Anterior cingulate cortex (tissue), 58 donors: Measurements from ENCODE around the gene DDX39B.
"Not testable (repeated sequence)": the region's sequence is repeated elsewhere in the genome, so short reads cannot be mapped to it uniquely, and the experiment has no call there.

Experiments used
- DNase-seq, 58 donors: peaks; one replicate each; lab custom pipeline; 2025; lab: John Stamatoyannopoulos, UW

The DDX39B gene

DNA sequence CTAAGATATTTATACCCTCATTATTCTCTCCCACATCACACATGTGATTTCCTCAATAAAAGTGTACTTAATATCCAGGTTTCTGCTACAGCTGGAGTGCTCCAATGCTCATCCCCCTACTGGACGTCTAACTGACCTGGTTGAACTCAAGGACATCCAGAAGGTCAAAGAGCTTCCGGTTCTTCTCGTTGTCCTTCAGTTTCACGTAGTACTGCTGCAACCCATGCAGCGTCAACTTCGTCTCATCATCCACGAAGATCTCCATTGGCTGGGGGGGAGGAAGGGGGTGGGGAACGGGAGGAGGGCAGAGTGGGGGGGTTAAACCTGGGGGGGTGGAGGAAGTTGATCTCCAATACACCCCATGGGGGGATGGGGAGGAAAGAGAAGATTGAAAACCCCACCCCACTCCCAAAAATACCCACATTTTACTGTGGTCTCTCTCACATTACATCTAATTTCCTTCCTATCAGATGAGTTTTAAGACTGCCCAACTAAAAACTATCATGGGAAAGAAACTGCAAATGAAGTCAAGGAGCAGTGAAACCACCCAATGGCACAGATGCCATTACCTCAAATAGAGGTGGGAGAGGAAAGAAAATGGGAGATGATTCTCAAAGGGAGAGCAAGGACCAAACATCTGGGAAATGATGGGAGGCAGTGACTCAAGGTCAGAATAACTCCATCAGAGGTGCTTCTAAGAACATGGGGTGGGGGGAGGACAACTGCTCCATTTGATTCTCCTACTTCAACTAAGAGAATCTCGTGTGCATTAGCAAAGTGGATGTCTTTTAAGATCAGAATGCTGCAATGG is 9.0 kb downstream of the DDX39B start:
- DNase-seq = no peak

DNA sequence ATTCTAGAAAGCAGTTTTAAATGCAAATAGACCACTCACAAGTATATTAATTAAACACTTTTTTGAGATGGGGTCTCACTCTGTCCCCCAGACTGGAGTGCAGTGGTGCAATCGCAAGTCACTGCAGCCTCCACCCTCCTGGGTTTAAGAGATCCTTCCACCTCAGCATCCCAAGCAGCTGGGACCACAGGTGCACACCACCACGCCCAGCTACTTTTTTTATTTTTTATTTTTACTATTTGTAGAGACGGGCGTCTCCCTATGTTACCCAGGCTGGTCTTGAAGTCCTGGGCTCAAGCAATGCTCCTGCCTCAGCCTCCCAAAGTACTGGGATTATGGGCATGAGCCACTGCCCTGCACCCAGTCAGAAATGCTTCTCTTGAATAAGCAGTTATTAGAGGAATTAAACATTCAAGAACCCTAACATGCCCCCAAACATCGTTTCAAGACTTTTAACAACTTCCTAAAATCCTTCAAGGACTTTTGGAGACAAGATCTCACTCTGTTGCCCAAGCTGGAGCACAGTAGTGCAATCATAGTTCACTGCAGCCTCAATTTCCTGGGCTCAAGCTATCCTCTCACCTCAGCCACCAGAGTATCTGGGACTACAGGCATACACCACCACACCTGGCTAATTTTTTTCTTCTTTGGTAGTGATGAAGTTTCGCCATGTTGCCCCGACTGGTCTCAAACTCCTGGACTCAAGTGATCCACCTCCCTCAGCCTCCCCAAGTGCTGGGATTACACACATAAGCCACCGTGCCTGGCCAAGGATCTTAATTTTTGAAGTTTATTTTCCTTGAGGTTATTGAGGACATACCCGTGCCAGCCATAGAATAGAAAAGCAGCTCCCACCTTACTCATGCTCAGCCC is 9.8 kb downstream of the DDX39B start:
- no peak for DNase-seq

- DNase-seq = no peak
Measured at GRCh38 chr6:31531162-31531561, 10.6 kb downstream of the DDX39B start.

DNA sequence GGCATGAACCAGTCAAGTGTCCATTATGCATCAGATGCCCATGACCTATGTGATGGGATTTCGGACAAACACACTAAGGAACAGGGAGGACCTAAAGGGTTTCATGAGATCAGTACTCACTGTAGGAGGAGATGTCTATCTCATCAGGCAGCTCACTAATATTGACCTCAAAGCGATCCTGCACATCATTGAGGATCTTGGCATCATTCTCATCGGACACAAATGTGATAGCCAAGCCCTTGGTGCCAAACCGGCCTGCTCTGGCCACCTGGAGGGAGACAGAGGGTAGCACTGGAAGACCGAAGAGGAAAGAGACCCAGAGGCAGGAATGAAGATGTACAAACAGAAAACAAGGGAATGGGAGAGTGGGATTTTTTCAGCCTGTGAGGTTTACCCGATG is 11.1 kb downstream of the DDX39B start:
- no peak for DNase-seq

DNA sequence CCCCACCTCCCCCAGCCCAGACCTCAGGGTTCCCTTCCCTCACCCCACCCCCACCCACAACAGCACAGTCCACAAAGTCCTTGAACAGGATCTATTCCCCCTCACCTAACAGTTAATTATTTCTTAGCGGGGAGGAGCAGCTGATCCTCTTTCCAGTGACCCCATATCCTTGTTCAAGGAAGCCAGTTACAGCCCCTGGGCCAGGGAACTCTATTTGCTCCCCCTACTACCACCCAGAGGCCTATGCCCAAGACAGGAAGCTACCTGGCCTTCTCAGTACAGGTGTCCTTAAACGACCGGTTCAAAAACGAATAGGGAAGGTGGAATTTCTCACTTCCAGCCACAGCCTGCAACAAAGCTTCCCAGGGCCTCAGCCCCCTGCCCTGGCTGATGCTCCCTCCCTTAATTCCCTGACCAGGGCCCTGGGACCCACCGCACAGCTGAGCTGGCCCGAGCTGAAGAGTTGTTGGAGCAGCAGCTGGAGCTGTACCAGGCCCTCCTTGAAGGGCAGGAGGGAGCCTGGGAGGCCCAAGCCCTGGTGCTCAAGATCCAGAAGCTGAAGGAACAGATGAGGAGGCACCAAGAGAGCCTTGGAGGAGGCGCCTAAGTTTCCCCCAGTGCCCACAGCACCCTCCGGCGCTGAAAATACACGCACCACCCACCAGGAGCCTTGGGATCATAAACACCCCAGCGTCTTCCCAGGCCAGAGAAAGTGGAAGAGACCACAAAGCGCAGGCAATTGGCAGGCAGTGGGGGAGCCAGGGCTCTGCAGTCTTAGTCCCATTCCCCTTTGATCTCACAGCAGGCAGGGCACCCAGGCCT is 12.3 kb downstream of the DDX39B start:
- no peak for DNase-seq

GRCh38 chr6:31528821-31529328 is 12.9 kb downstream of the DDX39B start, which contains the start of gene MCCD1:
Gene MCCD1 (plus strand): TSS chr6:31528962. CDS start chr6:31529015, 53 bp downstream.
- no peak for DNase-seq

DNA sequence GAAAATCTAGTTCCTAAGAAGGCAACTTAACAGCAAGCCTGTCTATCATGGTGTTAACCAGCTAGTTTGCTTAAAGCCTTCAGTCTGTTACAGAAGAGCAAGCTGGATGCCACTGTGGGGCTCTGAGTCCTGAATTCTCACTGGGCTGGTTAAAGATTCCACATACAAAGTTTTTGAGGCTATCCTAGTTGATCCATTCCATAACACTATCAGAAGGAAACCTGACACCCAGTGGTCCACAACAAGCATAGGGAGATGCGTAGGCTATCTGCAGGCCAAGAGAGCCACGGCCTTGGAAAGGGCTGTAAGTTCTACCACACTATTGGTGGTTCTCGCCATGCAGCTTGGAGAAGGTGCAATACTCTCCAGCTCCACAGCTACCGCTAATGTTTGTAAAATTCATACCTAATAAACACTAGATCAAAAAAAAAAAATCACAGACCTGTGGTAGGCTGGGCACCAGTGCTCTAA is 13.5 kb downstream of the DDX39B start:
- DNase-seq = no peak

GRCh38 chr6:31525932-31526591 is 15.7 kb downstream of the DDX39B start:
- DNase-seq = no peak

GRCh38 chr6:31525553-31525931 is 16.3 kb downstream of the DDX39B start:
- no peak for DNase-seq

- no peak for DNase-seq
Measured at GRCh38 chr6:31521835-31522234, 20.0 kb downstream of the DDX39B start.

GRCh38 chr6:31513456-31514165 is 28.2 kb downstream of the DDX39B start:
- DNase-seq = no peak

DNA sequence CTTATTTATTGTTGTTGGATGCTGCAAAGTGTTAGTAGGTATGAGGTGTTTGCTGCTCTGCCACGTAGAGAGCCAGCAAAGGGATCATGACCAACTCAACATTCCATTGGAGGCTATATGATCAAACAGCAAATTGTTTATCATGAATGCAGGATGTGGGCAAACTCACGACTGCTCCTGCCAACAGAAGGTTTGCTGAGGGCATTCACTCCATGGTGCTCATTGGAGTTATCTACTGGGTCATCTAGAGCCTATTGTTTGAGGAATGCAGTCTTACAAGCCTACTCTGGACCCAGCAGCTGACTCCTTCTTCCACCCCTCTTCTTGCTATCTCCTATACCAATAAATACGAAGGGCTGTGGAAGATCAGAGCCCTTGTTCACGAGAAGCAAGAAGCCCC is 31.8 kb downstream of the DDX39B start:
- no peak for DNase-seq

- DNase-seq = not testable (repeated sequence)
Measured at GRCh38 chr6:31509036-31509435, 32.8 kb downstream of the DDX39B start.

- no peak for DNase-seq
Measured at GRCh38 chr6:31502586-31502985, 39.2 kb downstream of the DDX39B start.

- not testable (repeated sequence) for DNase-seq
Measured at GRCh38 chr6:31499648-31500047, 42.2 kb downstream of the DDX39B start.

GRCh38 chr6:31498748-31499147 is 43.1 kb downstream of the DDX39B start:
- no peak for DNase-seq

GRCh38 chr6:31497531-31498476 is 44.0 kb downstream of the DDX39B start, which contains the start of gene MICB:
Gene MICB (plus strand): TSS chr6:31498145. CDS start chr6:31498194, 49 bp downstream.
- DNase-seq = peak in 45 of 58 donors; percentile 3 to 71 (median 37)

- peak in 10 of 58 donors; percentile 3 to 49 (median 15) for DNase-seq
Measured at GRCh38 chr6:31496826-31497225, 45.0 kb downstream of the DDX39B start.
